HUES64 (cell line): ENCODE results near the gene ERFL.

Source experiments
- H3K27ac ChIP-seq: 2 replicates; pipeline ENCODE4 v1.7.0; 2013; ENCODE audit warnings: low read depth, low read length, inconsistent platforms
- H3K27me3 ChIP-seq: 2 replicates; pipeline ENCODE4 v1.6.1; 2013; ENCODE audit warnings: mild to moderate bottlenecking, low read length; ENCODE audit not compliant: insufficient read depth
- H3K36me3 ChIP-seq: 2 replicates; pipeline ENCODE4 v1.6.1; 2013; ENCODE audit warnings: mild to moderate bottlenecking, low read length; ENCODE audit not compliant: insufficient read depth
- H3K4me1 ChIP-seq: 2 replicates; pipeline ENCODE4 v1.6.1; 2013; ENCODE audit warnings: mild to moderate bottlenecking, low read length, moderate library complexity; ENCODE audit not compliant: insufficient read depth
- H3K4me3 ChIP-seq: 2 replicates; pipeline ENCODE4 v1.5.1; 2013; ENCODE audit warnings: mild to moderate bottlenecking, low read length, moderate library complexity
- H3K9ac ChIP-seq: 2 replicates; pipeline ENCODE4 v1.6.1; 2013; ENCODE audit warnings: mild to moderate bottlenecking, low read depth, low read length
- H3K9me3 ChIP-seq: 2 replicates; pipeline ENCODE4 v1.6.1; 2013; ENCODE audit warnings: low read depth, low read length; ENCODE audit not compliant: insufficient read depth
- WGBS: fragments of 150-250, 120-280 bp; methylation state at CpG from one replicate; pipeline ENCODE4 v1.1.7; 2013; ENCODE audit warnings: missing lambda C conversion rate; 5-methylcytosine and 5-hydroxymethylcytosine counted together

Gene ERFL

DNA sequence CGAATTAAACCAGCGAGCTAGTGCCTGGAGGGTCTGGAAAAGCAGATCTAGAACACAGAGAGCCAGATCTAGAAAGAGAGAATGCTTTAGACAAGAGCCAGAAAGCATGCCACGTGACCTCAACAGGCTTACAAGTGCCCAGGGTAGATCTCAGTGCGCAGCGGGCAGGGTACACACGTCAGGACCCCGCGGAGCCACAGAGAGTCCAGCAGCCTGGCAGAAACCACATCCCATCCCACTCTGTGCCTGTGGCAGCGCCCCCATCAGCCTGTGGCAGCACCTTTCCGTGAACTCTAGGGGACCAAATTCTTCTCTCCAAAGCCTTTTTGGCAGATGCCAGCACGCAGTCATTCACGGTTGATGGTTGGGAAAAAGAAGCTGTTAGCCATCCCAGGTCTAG lies 39.3 kb downstream of the ERFL start:
- no peak overlapping the region for H3K27ac ChIP-seq
- H3K9ac ChIP-seq = no peak overlapping the region
- H3K4me3 ChIP-seq = no peak overlapping the region
- peaks cover 11% of the 10 kb centered on the region for H3K36me3 ChIP-seq
- no peaks in the 10 kb centered on the region for H3K9me3 ChIP-seq
- 93% methylated on average over 12 of the region's 12 CpGs for WGBS
- H3K4me1 ChIP-seq = peaks cover 17% of the 10 kb centered on the region
- no peaks in the 10 kb centered on the region for H3K27me3 ChIP-seq

DNA sequence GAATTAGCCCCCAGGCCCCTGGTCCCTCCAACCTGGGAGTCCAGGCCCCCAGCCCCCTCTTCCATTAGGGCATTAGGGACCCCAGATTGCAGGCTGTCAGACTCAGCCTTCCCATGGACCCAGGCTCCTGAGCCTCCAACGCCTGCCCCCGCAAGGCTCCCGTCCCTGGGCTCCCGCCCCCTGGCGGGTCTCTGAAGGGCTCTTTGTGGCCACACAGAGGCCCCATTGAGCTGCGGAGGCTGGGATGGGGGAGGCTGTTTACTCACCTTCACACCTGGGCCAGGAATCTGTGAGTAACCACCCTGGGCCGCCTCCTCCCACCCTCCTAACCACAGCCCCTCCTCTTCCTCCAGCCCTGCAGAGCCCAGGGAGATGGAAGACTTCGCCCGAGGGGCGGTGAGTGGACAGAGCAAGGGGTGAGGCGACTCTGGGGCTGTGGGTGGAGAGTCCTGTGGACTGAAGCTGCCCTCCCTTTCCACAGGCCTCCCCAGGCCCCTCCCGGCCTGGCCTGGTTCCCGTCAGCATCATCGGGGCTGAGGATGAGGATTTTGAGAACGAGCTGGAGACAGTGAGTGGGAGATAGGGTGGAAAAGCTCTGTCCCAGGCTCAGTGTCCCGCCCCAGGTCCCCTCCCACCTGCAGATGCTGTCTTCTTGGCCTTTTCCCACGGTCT lies 40.4 kb downstream of the ERFL start:
- Histone ChIP-seq H3K27ac (peak overlapping the region; percentile 71), H3K9ac (peak overlapping the region; percentile 37), H3K27me3 (peaks cover 8% of the 10 kb centered on the region), H3K36me3 (peaks cover 11% of the 10 kb centered on the region), H3K4me1 (peaks cover 17% of the 10 kb centered on the region), H3K4me3 (0 out of 2 replicates have a peak overlapping the region, but pooled peaks have one; percentile 2), H3K9me3 (no peaks in the 10 kb centered on the region)
- WGBS = 32% methylated on average over 10 of the region's 17 CpGs

DNA sequence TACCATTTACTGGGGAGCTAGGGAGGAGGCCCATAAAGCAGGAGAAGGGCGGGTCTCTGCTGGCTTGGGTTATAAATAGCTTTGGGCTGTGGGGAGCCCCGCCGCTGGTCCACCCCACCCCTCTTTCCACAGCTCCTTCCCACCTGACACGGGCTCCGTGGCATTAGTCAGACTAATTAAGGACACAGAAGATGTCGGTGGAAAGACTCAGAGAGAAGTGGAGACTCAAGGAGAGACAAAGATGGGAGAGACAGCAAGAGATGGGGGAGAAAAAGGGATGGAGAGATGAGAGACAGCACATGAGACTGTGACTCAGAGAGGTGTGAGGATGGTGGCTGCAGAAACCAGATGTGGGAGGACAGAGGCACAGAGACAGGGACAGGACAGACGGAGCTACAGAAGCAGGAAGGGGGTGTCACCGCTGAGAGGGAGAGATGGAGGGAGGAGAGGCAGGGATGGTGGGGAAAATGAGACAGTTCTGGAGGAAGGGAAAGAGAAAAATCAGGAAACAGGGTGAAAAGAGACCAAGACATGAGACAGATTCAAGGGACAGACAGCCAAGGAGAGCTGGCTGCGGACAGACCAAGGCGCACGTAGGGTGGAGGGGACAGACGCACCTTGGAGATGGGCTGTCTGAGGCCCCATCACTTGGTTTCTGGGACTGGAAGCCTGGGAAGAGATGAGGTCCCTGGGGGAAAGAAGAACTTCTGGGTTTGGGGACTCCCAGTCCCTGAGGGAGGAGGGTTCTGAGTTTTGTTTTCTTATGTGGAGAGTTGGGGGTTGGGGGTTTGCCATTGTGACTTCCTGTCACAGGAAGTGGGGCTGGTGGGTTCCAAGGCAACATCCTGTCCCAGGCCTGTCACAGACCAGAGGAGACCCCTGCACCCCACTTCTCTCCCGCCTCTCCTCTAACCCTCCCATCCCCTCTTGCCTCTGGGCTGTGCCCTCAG lies 41.2 kb downstream of the ERFL start:
- Histone ChIP-seq H3K27ac (peak overlapping the region; percentile 71), H3K36me3 (peaks cover 11% of the 10 kb centered on the region), H3K27me3 (peaks cover 16% of the 10 kb centered on the region), H3K4me1 (peaks cover 17% of the 10 kb centered on the region), H3K9ac (peak overlapping the region; percentile 37; the same call in 1 of the 2 replicates), H3K9me3 (no peaks in the 10 kb centered on the region), H3K4me3 (0 out of 2 replicates have a peak overlapping the region, but pooled peaks have one; percentile 9)
- WGBS = 75% methylated on average over 10 of the region's 13 CpGs

DNA sequence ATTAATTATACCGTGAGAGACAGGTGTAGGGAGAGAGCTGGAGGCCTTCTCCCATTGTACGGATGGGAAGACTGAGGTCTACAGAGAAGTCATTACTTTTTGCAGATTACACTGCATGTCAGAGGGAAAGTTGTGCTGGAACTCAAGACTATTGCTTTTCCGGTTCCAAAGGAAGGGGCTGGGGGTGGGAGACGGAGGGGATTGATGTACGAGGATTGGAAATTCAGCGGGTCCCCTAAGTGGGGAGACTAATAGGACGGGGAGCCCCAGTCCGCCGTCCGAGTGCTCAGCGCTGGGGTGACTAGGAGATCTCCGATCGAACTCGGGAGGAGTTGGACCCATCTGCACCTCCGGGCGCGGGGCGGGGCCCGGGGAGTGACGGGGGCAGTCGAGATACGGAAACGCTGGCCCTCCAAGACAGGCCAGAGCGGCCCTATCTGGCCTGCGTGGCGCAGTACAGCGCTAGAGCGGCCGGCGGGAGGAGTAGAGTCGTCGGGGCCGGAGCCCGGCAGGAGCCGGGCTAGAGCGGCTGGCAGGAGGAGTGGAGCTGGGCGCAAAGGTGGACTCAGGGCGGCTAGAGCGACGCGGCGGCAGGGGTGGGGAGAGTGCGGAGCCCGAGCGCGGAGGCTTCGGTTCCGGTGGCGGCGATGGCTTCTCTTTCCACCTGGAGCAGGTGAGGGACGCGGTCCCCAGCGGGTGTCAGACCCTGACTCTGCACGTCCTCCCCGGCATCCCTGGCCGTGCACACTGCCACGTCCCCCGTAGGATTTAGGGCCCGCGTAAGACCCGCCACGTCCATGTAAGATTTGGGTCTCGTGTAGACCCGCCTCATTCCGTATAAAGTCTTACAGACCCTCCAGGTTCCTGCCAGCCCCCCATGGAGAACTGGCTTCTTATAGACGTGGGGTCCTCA lies 44.2 kb downstream of the ERFL start:
- Histone ChIP-seq H3K9ac (peak overlapping the region; percentile 86), H3K4me3 (peak overlapping the region; percentile 90), H3K27me3 (peaks cover 29% of the 10 kb centered on the region), H3K9me3 (no peaks in the 10 kb centered on the region), H3K4me1 (peaks cover 17% of the 10 kb centered on the region), H3K36me3 (peaks cover 2% of the 10 kb centered on the region), H3K27ac (no peak overlapping the region; the same call in 1 of the 2 replicates)
- WGBS = under 1% methylated on average over 66 of the region's 66 CpGs

DNA sequence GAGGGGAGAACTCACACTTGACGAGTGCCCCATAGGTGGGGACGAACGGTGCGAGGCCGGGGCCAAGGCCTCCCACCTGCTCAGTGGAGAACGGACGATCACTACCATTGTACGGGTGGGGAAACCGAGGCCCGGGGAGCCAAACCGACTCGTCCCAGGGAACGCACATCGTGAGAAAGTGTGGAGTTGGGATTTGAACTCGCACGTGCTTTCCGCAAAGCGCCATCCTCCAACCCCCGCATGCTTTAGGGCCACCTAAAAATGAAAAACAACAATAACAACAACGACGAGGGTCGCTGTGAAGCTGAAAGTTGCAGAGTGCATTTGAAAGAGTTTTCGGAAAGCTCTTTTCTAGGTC lies 44.8 kb downstream of the ERFL start:
- Histone ChIP-seq H3K4me1 (peaks cover 17% of the 10 kb centered on the region), H3K9ac (peak overlapping the region; percentile 53), H3K4me3 (peak overlapping the region; percentile 90), H3K27ac (no peak overlapping the region), H3K36me3 (no peaks in the 10 kb centered on the region), H3K9me3 (no peaks in the 10 kb centered on the region), H3K27me3 (peaks cover 29% of the 10 kb centered on the region)
- WGBS = 2% methylated on average over 16 of the region's 23 CpGs

DNA sequence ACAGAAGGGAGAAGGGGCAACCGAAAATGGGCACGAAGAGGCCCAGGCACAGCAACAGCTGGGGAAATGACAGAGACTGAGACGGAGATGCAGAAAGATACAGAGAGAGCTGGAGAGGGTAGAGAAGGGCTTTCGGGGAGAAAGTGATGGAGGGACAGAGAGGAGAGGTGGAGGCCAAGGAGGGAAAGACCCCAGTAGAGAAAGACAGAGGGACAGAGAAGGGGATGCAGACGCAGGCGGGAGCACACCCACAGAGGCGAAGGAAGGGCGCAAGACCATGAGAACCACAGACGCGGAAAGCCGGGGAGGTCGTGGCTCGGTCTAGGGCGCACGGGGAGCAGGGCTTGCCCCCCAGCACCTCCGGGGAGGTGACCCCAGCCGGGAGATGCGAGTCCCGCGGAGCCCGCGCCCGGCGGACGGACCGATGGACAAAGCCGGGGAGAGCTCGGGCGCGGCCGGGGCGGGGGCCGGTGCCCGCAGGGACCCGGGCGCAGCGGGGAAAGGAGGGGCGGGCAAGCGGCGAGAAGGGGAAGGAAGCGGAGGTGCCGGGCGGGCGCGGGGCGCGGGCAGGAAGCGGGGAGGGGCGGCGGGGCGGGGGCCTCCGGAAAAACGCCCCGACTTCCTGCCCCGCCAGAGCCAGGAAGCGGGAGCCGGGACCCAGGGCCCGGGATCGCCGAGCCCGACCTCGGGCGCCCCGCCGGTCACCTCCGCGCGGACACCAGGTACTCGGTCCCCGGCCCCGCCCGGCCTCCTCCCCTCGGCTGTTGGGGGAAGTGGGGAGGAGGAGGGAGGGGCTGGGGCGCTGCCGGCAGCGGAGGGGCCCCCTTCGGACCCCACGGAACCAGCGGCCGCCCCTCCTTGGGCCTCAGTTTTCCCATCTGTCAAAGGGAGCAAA lies 45.4 kb downstream of the ERFL start, which contains the start of gene ARHGEF1:
Gene ARHGEF1 (plus strand): TSS at position 617 of the 895 bp plus-strand sequence. CDS start 4,899 bp downstream, outside the sequence.
- H3K27me3 ChIP-seq = peaks cover 29% of the 10 kb centered on the region
- peak within 1 kb of the TSS; percentile 90 for H3K4me3 ChIP-seq
- H3K4me1 ChIP-seq = peaks cover 11% of the 10 kb centered on the region
- no peaks in the 10 kb centered on the region for H3K36me3 ChIP-seq
- WGBS = 2% methylated on average over 80 of the region's 80 CpGs
- H3K27ac ChIP-seq = no peak within 1 kb of the TSS
- peak within 1 kb of the TSS; percentile 62 for H3K9ac ChIP-seq
- H3K9me3 ChIP-seq = no peaks in the 10 kb centered on the region

DNA sequence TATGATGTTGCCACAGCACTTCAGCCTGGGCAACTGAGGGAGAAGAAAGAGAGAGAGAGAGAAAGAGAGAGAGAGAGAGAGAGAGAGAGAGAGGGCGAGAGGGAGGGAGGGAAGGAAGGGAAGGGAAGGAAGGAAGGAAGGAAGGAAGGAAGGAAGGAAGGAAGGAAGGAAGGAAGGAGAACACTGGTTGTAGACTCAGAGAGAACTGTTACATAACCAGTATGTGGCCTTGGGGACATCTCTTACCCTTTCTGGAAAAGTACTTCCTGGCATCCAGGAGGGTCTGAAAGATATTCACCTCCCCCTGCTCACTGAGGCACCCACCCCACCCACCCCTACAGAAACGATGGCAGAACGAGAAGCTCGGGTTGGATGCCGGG lies 47.9 kb downstream of the ERFL start:
- no peak overlapping the region for H3K27ac ChIP-seq
- no peaks in the 10 kb centered on the region for H3K36me3 ChIP-seq
- H3K4me3 ChIP-seq = no peak overlapping the region
- no peaks in the 10 kb centered on the region for H3K4me1 ChIP-seq
- 70% methylated on average over 2 of the region's 5 CpGs for WGBS
- H3K9ac ChIP-seq = no peak overlapping the region
- peaks cover 29% of the 10 kb centered on the region for H3K27me3 ChIP-seq
- no peaks in the 10 kb centered on the region for H3K9me3 ChIP-seq

DNA sequence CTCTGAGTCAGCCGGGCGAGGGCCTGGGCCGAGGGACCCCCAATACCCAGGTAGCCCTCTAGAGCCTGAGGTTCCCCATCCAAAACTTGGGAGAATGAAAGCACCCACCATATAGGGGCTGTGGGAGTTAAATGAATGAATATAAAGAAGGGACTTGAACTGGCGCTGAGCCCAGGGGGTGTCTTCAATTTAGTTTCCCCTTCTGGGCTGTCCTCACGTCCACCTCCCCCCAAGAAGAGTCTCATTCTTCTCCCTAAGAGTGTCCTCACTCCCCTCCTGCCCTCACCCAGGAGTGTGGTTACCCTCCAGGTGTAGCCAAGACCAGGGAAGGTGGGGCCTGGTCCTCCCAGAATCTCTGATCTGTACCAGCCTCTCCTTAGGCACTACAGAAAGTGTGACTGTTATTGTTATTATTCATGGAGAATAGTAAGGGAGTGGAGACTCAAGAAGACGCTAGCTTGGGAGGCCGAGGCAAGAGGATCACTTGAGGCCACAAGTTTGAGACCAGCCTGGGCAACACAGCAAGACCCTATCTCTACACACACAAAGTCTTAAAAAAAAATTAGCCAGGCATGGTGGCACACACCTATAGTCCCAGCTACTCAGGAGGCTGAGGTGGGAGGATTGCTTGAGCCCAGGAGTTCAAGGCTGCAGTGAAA lies 48.5 kb downstream of the ERFL start:
- H3K36me3 ChIP-seq = no peaks in the 10 kb centered on the region
- no peaks in the 10 kb centered on the region for H3K9me3 ChIP-seq
- H3K4me3 ChIP-seq = no peak overlapping the region
- H3K27ac ChIP-seq = no peak overlapping the region
- WGBS = 84% methylated on average over 7 of the region's 7 CpGs
- H3K27me3 ChIP-seq = peaks cover 29% of the 10 kb centered on the region
- no peak overlapping the region for H3K9ac ChIP-seq
- H3K4me1 ChIP-seq = no peaks in the 10 kb centered on the region

DNA sequence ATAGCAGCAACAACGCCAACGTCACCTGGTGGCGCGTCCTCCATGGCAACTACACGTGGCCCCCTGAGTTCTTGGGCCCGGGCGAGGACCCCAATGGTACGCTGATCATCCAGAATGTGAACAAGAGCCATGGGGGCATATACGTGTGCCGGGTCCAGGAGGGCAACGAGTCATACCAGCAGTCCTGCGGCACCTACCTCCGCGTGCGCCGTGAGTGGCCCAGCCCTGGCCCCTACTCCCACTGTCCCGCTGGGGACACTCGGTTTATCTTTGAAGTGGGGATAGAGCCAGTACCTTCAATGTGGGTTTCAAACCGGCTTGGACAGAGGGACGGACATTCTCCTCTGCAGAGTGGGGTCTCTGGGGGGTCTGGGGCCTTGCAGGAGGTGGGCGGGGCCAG lies 49.2 kb downstream of the ERFL start:
- Histone ChIP-seq H3K27ac (no peak overlapping the region), H3K4me1 (no peaks in the 10 kb centered on the region), H3K9me3 (no peaks in the 10 kb centered on the region), H3K4me3 (no peak overlapping the region), H3K27me3 (peaks cover 29% of the 10 kb centered on the region), H3K9ac (no peak overlapping the region), H3K36me3 (no peaks in the 10 kb centered on the region)
- 86% methylated on average over 21 of the region's 21 CpGs for WGBS
